ENCODE measurements around the gene ANKS1B.
"Not testable (repeated sequence)": the region's sequence is repeated elsewhere in the genome, so short reads cannot be mapped to it uniquely, and the experiment has no call there.

Gene ANKS1B

GRCh38 chr12:99859126-99859525 is 125.6 kb downstream of the ANKS1B start:
- DNase-seq: no peak

GRCh38 chr12:99852666-99853065 is 132.1 kb downstream of the ANKS1B start:
- no peak for DNase-seq

- no peak for DNase-seq
Observed at GRCh38 chr12:99847936-99848335, 136.8 kb downstream of the ANKS1B start.

- no peak for DNase-seq
Observed at GRCh38 chr12:99834710-99835109, 150.0 kb downstream of the ANKS1B start.

- no peak for DNase-seq
Observed at GRCh38 chr12:99833397-99833796, 151.3 kb downstream of the ANKS1B start.

GRCh38 chr12:99824900-99825542 is 159.7 kb downstream of the ANKS1B start:
- DNase-seq: no peak

- DNase-seq: no peak
Observed at GRCh38 chr12:99822273-99822672, 162.5 kb downstream of the ANKS1B start.

- no peak for DNase-seq
Observed at GRCh38 chr12:99810718-99811593, 173.8 kb downstream of the ANKS1B start.

GRCh38 chr12:99809909-99810308 is 174.8 kb downstream of the ANKS1B start:
- DNase-seq: no peak

GRCh38 chr12:99806304-99806703 is 178.4 kb downstream of the ANKS1B start:
- no peak for DNase-seq

- no peak for DNase-seq
Observed at GRCh38 chr12:99804715-99805114, 180.0 kb downstream of the ANKS1B start.

GRCh38 chr12:99800605-99801004 is 184.1 kb downstream of the ANKS1B start:
- no peak for DNase-seq

- DNase-seq: not testable (repeated sequence)
Observed at GRCh38 chr12:99797931-99798330, 186.8 kb downstream of the ANKS1B start.

GRCh38 chr12:99783421-99783820 is 201.3 kb downstream of the ANKS1B start:
- no peak for DNase-seq

GRCh38 chr12:99772274-99772673 is 212.5 kb downstream of the ANKS1B start:
- DNase-seq: no peak

- no peak for DNase-seq
Observed at GRCh38 chr12:99771659-99772058, 213.1 kb downstream of the ANKS1B start.

GRCh38 chr12:99769396-99769980 is 215.2 kb downstream of the ANKS1B start:
- DNase-seq: no peak

GRCh38 chr12:99768758-99769157 is 216.0 kb downstream of the ANKS1B start:
- DNase-seq: no peak

- DNase-seq: no peak
Observed at GRCh38 chr12:99767809-99768208, 216.9 kb downstream of the ANKS1B start.

GRCh38 chr12:99766408-99766807 is 218.3 kb downstream of the ANKS1B start:
- DNase-seq: no peak

GRCh38 chr12:99765469-99766114 is 219.1 kb downstream of the ANKS1B start:
- no peak for DNase-seq

- DNase-seq: no peak
Observed at GRCh38 chr12:99759444-99759843, 225.3 kb downstream of the ANKS1B start.

- DNase-seq: no peak
Observed at GRCh38 chr12:99758997-99759396, 225.7 kb downstream of the ANKS1B start.

Measured in activated CD8-positive, alpha-beta memory T cell treated with anti-CD3 and anti-CD28 coated beads, Interleukin-2, amount 50 U/mL, for 4 hours (primary cell).